GM21737 (cell line): ENCODE measurements around the gene HDAC10.

ENCODE experiments used
- ATAC-seq: cut with Tn5 transposase; IDR thresholded peaks from one replicate; pipeline ENCODE4 v1.9.1; 2021; ENCODE audit warnings: mild to moderate bottlenecking, moderate library complexity; ENCODE audit not compliant: unreplicated experiment

HDAC10 gene

DNA sequence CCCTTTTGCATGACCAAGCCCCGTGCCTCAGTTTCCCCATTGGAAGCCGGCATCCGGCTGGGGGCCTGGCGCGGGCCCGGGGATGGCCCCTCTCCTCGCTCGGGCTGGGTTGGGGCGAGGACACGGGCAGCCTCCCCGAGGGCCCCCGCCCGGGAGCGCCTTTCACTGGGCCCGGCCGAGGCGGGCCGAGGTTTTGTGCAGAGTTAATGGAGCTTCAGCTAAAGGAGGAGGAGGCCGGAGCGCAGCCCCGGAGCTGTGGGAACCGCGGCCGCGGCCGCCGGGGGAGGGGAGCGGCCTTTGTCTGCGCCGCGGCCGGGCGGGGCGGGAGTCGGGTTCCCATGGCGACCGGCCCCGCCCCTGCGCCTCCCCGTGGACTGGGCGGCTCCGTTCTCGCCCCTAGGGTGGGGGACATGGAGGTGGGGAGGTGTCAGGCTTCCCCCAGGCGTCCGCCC, 20.5 kb upstream of the HDAC10 start:
- no peak for ATAC-seq

DNA sequence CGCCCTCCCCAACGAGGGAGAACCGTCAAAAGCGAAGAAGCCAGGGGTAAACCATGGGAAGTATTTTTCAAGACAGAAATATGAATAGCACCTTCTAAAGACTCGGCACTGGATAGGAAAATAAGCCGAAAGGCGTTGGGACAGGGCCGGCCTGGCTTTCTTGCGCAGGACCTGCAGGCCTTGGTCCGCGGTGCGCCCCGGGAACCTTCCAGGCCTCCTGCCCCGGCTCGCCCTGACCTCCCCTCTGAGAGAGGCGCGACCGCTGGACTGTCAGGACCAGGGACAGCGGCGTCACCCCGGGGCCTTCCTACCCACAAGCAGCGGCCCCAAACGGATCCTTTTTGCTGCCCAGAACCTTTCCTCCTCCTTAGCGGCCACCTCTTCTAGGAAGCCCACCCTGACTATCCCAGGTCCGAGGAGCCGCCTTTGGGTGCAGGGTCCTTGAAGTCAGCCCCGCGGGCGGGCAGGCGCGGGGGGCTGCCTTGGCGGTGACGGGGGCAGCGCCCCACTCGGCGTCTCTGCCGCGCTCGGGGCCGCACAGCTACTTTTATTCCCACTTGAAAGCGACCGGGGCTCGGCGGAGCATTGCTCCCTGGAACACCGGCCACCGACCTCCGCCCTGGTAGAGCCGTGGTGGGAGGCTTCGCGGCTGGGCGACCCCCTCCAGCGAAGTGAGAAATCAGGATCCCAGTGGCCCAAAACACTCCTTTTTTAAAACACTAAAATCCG, 19.8 kb upstream of the HDAC10 start:
- no peak for ATAC-seq

DNA sequence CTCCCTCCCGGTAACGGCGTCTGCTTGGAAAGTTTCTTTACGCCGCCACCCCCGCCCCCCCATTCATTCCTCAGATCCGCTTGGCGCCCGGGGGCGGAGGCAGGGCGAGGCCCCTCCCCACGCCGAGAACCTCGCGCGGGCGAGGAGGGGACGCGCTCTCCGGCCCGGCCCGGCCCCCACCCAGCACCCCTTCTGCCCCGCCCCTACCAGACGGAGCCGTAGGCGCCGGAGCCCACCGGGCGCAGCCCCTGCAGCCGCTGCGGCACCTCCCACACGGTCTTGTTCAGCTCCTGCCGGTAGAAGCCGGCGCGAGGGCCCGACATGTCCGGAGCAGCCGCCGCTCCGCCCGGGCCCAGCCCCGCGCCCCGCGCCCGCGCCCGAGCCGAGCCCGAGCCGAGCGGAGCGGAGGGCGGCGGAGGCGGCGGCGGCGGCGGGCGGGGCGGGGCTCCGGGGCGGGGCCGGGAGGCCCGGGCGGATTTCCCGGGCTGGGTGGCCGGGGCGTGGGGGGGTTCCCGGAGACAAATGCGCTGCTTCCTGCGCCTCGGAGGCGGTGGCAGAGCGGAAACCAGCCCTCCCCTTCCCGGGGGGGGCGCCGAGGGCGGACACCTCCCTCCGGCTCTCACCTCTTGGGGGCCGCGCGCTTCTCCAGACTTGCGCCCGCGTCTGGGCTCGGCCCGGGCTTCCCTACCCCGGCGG, 19.1 kb upstream of the HDAC10 start, which contains the start of gene MAPK11:
TSS of gene MAPK11 (minus strand) at position 411 of the 696 bp plus-strand sequence. CDS start at position 323, 88 bp downstream.
- ATAC-seq = no peak

DNA sequence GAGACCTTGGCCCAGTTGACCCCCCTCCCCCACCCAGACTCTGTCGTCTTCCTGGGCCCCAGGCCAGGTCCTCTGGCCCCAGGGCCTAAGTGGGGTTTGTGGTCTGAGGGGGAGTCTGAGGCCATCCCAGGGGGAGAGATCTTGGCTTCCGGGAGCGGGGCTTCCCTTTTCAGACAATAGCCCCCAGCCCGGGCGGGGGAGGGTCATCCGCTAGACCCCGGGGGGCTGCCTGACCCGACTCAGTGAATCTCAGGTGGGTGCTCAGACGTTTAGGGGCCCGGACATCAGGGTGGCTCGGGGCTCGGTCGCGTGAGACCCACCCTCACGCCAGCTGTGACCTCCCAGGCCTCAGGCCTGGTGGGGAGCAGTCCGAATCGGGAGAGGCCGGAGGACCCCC, 18.5 kb upstream of the HDAC10 start:
- no peak for ATAC-seq

DNA sequence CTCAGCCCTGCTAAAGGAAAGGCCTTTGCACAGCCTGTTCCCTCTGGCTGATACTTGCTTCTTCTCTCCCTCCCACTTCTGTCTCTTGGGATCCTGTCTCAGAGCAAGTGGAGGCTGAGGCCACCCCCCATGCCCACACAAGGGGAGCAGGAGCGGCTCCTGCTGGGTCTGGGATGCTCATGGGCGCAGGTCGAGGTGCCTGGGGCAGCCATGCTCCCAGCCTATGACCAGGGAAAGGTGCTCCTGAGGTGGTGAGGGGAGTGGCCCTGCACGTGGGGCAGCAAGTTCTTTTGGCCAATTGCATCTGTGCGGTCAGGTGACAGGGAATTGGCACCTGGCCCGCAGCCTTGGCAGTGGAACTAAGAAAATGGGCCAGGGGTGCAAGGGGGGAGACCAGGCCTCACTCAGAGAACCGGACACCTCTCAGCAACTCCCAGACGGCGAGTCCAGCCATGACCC, 17.6 kb upstream of the HDAC10 start:
- no peak for ATAC-seq

DNA sequence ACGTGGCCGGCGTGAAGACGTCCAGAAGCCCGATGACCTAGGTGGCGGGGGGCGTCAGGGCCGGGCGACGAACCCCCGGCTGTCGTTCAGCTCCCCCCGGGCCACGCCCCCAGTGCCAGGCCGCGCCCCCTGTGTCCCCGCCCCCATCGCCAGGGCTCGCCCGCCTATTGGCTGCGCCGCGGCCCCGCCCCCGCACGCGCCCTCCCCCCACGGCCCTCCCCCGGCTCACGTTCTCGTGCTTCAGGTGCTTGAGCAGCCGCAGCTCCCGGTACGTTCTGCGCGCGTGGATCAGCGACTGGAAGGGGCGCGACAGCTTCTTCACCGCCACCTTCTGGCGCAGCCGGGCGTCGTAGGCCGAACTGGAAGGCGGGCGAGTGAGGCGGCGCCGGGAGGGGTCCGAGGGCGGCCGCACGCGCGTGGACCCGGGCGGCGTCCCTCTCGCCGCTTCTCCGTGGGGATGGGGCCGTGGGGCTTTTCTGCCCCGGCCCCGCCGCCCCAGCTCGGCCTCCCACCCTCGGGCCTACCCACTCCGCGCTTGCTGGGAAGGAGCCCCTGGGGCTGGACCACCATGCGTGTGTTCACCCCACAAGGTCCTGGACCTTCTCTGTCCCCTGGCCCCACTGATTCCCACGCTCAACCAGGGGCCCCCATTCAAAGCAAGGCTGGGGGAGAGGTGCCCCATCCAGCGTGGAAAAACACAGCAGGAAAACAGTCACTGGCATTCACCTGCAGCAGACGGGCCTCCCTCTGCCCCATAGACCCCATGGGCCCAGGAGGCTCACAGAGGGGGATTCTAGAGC, 16.7 kb upstream of the HDAC10 start:
- no peak for ATAC-seq

DNA sequence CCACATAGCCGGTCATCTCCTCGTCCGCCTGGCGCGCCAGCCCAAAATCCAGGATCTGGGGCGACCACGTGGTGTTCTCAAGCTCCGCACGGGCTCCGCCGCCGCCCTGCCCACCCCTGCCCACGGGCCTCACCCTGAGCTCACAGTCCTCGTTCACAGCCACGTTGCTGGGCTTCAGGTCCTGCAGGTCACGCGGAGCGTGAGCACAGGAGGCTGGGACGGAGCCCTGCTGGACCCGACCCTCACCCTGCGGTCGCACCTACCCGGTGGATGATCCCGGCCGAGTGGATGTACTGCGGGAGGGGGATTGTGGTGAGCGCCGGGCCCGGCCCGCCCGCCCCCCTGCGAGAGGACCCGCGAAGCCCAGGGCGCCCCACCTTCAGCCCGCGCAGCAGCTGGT, 15.9 kb upstream of the HDAC10 start:
- no peak for ATAC-seq

DNA sequence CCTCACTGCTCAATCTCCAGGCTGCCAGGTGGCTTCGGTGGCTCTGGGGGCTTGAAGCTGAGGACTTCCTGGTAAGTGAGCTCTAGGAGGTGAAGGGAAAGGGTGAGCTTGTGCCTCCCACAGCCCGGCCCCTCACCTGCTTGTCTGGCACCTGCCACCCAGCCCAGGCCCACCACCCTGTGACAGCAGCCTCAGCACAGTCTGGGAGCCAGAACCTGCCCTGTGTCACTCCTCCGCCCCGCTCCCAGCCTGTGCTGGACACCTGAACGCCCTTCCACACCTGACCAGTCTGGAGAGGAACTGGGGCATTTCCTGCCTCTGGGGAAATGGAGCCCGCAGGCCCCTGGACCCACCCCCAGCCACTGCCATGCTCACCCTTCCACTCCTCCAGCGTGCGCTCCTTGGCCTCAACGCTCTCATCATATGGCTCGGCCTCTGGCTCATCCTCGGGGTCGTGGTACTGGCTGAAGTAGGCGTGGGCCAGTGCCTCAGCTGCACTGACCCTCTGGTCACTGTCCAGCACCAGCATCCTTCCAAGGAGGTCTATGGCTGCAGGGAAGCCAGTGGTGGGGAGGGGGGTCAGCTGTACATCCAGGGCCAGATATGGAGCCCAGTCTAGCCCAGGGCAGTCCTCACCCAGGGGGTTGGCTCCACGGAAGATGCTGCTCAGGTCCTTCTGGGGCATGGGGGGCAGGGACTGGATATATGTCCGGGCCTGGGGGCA, 14.0 kb upstream of the HDAC10 start:
- no peak for ATAC-seq

DNA sequence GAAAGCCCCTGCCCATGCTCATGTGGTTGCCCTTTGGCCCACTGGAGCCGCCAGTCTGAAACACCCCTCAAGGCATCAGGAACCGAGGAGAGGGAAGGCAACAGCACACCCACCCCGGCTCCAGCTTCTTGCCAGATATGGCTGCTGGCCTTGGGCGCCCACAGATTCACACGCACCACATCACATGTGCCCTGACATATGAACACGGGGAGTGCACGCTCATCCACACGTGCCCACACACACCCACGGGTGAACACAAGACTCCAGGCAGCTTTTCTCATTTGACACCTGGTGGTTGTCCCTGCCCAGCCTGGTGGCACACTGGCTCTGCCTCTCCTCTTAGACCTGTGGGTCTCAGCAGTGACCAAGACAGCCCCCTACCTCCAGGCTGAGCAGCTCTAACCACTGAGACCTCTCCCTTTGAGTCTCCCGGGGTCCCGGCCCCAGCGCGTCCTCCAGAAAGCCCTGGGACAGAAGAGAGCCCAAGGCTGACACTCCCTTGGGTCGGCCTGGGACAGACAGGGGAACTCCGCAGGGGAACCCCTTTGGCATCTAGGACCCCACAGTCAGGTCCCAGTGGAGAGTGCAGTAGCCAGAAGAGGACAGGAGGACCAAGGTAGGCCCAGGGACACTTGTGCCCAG, 13.2 kb upstream of the HDAC10 start:
- no peak for ATAC-seq

DNA sequence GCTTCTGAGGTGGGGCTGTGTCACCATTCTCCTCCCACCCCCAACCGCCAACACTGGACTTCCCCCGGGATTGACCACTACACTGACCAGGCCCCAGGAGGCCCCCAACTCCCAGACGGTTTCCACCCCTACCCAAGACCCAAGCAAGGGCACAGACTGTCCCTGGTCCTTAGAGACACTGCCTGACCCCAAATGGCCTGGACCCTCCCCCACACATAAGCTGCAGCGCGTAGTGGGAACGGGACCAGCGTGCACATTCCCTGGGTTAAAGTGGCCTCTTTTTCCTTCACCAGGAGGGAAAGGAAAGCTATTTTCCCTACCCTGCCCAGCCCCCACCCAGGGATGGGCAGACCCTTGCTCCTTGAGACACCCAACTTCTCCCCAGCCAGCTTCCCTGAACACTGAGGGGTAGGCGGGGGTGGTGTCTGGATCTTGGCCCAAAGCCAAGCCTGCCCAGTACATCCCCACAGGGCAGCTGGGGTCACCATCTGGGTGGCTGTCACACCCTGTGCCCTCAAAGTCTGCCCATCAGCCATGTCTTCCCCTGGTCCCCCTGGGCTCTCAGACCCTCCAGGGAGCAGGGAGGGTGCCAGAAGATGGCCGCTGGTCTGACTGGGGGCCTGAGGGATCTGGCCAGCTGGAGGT, 12.0 kb upstream of the HDAC10 start:
- ATAC-seq = no peak

DNA sequence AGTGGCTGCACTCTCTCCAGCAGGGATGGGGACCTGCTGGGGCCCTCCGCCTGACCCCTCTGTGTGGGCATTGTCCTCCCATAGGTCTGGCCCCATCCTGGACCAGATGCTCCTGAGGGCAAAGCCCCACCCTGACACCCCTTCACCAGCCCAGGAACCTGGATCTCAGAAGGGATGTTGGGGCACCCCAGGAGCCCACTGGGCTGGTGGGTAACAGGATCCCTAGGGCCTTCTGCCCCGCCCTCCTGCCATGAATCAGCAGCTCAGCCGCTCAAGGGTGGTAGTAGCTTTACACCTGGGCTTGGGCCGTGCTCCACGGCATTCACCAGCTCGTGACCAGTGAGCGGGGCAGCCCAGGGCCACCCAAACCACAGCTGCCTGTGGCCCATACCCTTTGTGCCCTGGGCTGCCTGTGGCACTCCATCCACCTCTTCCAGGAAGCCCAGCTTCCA, 11.4 kb upstream of the HDAC10 start:
- ATAC-seq = no peak

DNA sequence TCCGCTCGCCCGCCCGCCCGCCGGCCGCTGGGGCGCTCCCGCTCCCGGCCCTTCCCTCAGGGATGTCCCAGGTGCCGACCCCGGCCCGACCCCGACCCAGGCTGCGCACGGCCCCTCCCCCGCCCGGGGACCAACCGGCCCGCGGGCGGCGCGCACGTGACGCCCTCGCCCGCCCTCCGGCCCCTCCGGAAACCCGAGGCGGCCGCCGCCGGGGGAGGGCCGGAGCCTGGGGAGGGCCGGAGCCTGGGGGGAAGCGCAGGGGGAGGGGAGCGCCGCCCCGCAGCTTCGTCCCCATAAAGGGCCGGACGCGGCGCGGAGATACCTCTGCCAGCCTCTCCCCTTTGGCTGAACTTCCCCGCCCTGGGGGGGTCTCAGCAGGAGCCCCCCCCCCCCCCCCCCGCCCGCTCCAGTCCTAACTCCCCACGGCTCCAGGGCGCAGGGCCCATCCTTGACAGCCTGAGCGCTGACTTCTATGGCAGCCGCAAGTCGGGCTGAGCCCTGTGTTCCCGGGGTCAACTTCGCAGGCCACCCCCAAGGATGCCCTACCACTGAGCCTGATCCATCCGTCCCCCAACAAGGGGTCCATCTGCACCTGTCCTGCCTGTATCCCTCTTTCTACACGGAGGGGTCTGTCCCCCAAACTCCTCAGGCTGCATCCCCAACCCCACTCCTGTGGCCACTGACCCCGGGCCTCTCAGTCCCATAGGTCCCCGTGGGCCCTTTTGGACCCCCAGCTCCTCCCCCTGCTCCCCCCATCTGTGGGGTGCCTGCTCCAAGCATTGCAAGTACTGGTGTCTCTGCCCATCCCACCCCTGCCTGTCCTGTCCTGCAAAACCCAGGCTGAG, 10.8 kb upstream of the HDAC10 start, which contains the start of gene MAPK12:
TSS of gene MAPK12 (minus strand) at position 69 of the 845 bp plus-strand sequence. CDS start 174 bp downstream, outside the sequence.
- ATAC-seq = peak; percentile 33

DNA sequence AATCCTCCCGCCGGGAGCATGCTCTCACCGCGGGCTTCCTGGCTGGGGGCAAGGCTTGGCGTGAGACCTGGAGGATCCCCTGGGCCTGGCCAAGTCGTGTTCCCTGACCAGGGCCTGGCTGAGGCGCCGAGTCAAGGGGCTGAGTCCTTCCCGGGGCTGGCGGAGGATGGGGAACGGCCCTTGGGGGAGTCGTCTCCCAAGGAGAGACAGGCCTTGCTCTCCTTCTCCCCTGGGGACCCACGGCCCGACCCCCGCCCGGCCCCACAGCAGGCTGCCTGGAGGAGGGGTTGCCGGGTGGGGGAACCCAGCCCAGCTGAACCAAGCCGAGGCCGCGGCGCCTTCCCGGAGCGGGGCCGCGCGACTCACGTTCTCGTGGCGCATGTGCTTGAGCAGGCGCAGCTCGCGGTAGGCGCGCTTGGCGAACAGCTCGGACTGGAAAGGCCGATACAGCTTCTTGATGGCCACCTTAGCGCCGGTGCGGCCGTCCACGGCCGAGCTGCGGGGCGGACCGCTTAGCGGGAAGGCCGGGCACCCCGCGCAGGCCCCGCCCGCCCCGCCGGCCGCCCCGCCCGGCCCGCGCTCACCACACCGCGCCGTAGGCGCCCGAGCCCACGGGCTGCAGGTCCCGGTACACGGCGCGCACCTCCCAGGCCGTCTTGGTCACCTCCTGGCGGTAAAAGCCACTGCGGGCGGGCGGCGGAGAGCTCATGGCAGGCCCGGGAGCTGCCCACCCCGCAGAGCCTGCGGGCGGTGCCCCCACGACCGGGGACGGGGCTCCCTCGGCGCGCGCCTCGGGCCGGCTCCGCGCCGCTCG, 9.9 kb upstream of the HDAC10 start:
- peak; percentile 22 for ATAC-seq

DNA sequence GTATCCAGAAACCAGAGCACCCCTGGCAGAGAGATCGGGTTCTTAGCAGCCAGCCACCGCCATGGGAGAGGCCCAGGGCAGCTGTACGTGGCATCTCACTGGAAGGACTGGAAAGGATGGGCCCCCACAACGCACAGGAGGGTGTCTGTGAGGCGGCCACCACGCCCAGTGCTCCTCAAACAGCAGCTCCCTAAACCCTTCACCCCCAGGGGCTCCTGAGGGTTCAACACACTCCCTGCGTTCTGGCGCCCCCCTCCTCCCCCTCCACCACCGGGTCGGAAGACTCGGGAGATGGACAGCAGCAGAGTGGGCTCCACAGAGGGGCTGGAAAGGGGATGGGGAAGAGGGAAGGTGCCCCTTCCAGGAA, 9.4 kb upstream of the HDAC10 start:
- ATAC-seq = no peak

DNA sequence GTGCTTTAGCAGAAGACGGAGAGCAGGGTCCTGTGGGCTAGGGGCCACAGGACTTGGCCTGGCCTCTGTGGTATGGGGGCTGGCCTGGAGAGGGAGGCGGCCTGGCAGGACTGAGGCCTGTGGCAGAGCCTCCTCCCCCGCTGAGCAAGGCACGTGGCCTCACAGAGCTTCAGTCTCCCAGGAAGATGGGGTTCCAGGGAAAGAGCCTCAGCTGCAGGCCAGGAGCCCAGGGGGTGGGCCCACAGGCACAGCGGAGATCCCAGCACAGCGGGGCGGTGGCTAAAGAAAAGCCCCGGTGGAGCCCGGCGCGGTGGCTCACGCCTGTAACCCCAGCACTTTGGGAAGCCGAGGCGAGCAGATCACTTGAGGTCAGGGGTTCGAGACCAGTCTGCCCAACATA, 8.2 kb upstream of the HDAC10 start:
- ATAC-seq = no peak

DNA sequence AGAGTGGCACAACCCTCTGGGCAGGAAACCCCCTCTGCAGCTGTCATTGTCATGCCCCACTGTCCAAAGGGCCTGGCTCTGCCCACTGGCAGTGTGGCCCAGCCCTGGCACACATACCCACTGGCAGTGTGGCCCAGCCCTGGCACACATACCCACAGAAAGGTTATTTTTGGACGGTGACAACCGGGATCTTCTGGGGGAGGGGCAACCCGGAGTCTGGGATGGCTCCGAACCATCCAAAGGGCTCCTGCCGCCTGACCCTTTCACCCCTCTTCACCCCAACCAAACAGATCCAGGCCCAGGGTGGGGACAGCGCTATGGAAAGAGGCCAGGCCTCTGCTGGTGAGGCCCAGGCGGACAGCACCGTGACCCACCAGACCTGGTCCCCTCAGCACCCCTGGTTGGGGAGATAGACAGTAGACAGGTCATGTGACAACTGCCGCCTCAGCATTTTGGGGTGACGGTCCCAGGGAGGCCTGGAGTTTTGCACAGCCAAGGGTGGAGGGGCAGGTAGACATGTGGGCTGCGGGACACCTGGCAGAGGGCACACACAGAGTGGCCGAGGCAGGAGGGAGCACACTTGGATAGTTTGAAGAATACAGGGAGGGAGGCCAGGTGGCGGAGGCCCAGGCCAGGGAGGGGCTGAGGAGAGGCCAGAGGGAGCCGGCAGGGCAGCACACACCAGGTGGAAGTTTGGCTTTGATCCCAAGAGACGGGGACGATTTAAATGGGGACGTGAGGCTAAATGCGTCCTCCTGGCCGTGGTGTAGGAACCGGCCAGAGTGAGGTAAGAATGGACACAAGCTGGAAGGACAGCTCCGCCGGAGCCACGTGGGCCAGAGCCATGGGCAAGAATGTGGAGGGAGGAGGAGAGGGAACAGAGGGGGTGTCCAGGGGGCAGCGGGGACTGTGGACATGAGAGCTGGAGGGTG, 7.6 kb upstream of the HDAC10 start:
- no peak for ATAC-seq
